Endothelial cell of umbilical vein (primary cell): Measurements from ENCODE around the gene RAB40A. TPM values are rescaled to one million over a fixed set of nuclear protein-coding genes. Genes with fewer than 3 reads are reported as not detected.

Source experiments
- BruUV-seq: library from RNA; stranded (reverse); fragments of 400-500 nt; replicated peaks from 2 replicates; lab custom pipeline; 2021; lab: Mats Ljungman, UMichigan
- CTCF ChIA-PET: fragments of 300-600, 350-600 bp; sonication (Branson Sonifier 250); formaldehyde crosslinking; loops from one replicate; lab custom pipeline; 2021; ENCODE audit warnings: antibody characterized with exemption, inconsistent platforms; lab: Charles Lee
- POLR2A ChIA-PET: fragments of 300-600, 350-600 bp; sonication (Branson Sonifier 250); formaldehyde crosslinking; loops from one replicate; lab custom pipeline; 2021; ENCODE audit warnings: antibody characterized with exemption, inconsistent platforms; lab: Charles Lee
- DNase-seq: peaks from one replicate; pipeline ENCODE4 v3.0.0-alpha.2; 2011; ENCODE audit warnings: low read depth, low spot score
- FAIRE-seq: peaks from 2 replicates; lab custom pipeline; 2011; peaks lifted over from hg19 to GRCh38; lab: Jason Lieb, UNC
- H2AFZ ChIP-seq: 2 replicates; pipeline ENCODE4 v1.6.0; 2012; ENCODE audit warnings: low read depth, low read length, control low read depth, inconsistent platforms
- H3K27ac ChIP-seq: 2 replicates; pipeline ENCODE4 v1.5.1; 2011; ENCODE audit warnings: low read depth, mild to moderate bottlenecking, control low read depth, low read length, moderate library complexity; ENCODE audit not compliant: insufficient read depth
- H3K27me3 ChIP-seq, 2 experiments: 2 replicates each; pipeline versions ENCODE4 v1.6.0 to v1.6.1; 2011; ENCODE audit warnings: low read length in 2 of 2, mixed read lengths in 1 of 2; ENCODE audit not compliant: control insufficient read depth in 2 of 2, insufficient read depth in 2 of 2
- H3K36me3 ChIP-seq, 2 experiments: 2 replicates in 1 of 2; 3 replicates in 1 of 2; pipeline ENCODE4 v1.5.1; 2011; ENCODE audit warnings: low read length in 2 of 2, mild to moderate bottlenecking in 1 of 2, moderate library complexity in 1 of 2; ENCODE audit not compliant: control insufficient read depth in 2 of 2, insufficient read depth in 2 of 2; ENCODE audit errors: extremely low read depth in 1 of 2
- H3K4me1 ChIP-seq: 3 replicates; pipeline ENCODE4 v1.5.1; 2011; ENCODE audit warnings: mild to moderate bottlenecking, low read length; ENCODE audit not compliant: control insufficient read depth, insufficient read depth; ENCODE audit errors: extremely low read depth
- H3K4me2 ChIP-seq: 2 replicates; pipeline ENCODE4 v1.6.1; 2011; ENCODE audit warnings: low read length, control low read depth, mixed read lengths; ENCODE audit not compliant: insufficient read depth
- H3K4me3 ChIP-seq, 3 experiments: fragments of 200-600 bp in 1 of 3; sonication (generic), shearing (Covaris generic) in 1 of 3; replicated peaks in 1 of 3; 2 replicates each; pipeline ENCODE4 v1.5.1; 2011 to 2016; ENCODE audit warnings: control low read depth in 3 of 3, low read length in 3 of 3, mild to moderate bottlenecking in 2 of 3, inconsistent platforms in 1 of 3, low read depth in 1 of 3, moderate library complexity in 1 of 3; ENCODE audit not compliant: insufficient read depth in 1 of 3
- H3K79me2 ChIP-seq: 2 replicates; pipeline ENCODE4 v1.6.0; 2012; ENCODE audit warnings: low read length, inconsistent platforms; ENCODE audit not compliant: control insufficient read depth, insufficient read depth
- H3K9ac ChIP-seq: replicated peaks from 2 replicates; pipeline ENCODE3; 2011; ENCODE audit warnings: low read length, control low read depth; ENCODE audit not compliant: insufficient read depth; ENCODE audit errors: extremely low read depth
- H3K9me1 ChIP-seq: replicated peaks from 3 replicates; pipeline ENCODE4 v1.6.0; 2011; ENCODE audit warnings: mild to moderate bottlenecking, low read length; ENCODE audit not compliant: control insufficient read depth, insufficient read depth; ENCODE audit errors: extremely low read depth
- H3K9me3 ChIP-seq: replicated peaks from 2 replicates; pipeline ENCODE4 v1.5.1; 2012; ENCODE audit warnings: low read length, inconsistent platforms; ENCODE audit not compliant: control insufficient read depth, insufficient read depth
- H4K20me1 ChIP-seq: replicated peaks from 2 replicates; pipeline ENCODE3; 2011; ENCODE audit warnings: mild to moderate bottlenecking, low read length; ENCODE audit not compliant: control insufficient read depth, insufficient read depth; ENCODE audit errors: extremely low read depth
- FOS ChIP-seq: IDR thresholded peaks from 2 replicates; pipeline ENCODE4 v1.6.1; 2011; ENCODE audit warnings: mild to moderate bottlenecking, low read length, moderate library complexity, borderline replicate concordance; ENCODE audit not compliant: insufficient read depth
- GATA2 ChIP-seq: IDR thresholded peaks from 2 replicates; pipeline ENCODE4 v1.7.0; 2011; ENCODE audit warnings: low read depth, mild to moderate bottlenecking, moderate library complexity, mixed read lengths, low read length; ENCODE audit not compliant: insufficient read length, insufficient read depth
- JUN ChIP-seq: IDR thresholded peaks from 2 replicates; pipeline ENCODE4 v1.6.1; 2011; ENCODE audit warnings: borderline replicate concordance, low read depth; ENCODE audit not compliant: insufficient read length, insufficient read depth
- MYC ChIP-seq: IDR thresholded peaks from one replicate; pipeline ENCODE4 v1.6.1; 2011; ENCODE audit warnings: mild to moderate bottlenecking, low read depth, low read length
- POLR2A ChIP-seq: IDR thresholded peaks from 2 replicates; pipeline ENCODE4 v1.6.1; 2012; ENCODE audit warnings: low read depth, mild to moderate bottlenecking, control low read depth, low read length
- POLR2AphosphoS5 ChIP-seq: IDR thresholded peaks from 2 replicates; pipeline ENCODE4 v1.6.1; 2012; ENCODE audit warnings: low read depth, mild to moderate bottlenecking, control low read depth, low read length, moderate library complexity; ENCODE audit not compliant: insufficient read depth
- dilution Hi-C: fragments of 300-500 bp; cut with MboI; formaldehyde crosslinking; loops from one replicate; pipeline ENCODE4 v1.15.0; 2019; ENCODE audit warnings: low sequenced_read_pairs; ENCODE audit not compliant: extremely low pct_ligation_motif_present
- intact Hi-C: fragments of 100-400 bp; cut with micrococcal nuclease; formaldehyde crosslinking; loops from one replicate; pipeline ENCODE4 v1.10.0; 2022
- polyA plus RNA-seq, 4 experiments: library from polyadenylated mRNA; depleted of rRNA in 3 of 4; stranded (reverse) in 3 of 4; unstranded in 1 of 4; fragments of >200 nt; gene quantifications; 2 replicates each; pipeline versions ENCODE4 v1.2.1 to v1.2.3, GENCODE V29; 2011 to 2012; ENCODE audit warnings: missing spikeins in 1 of 4
- total RNA-seq: library from RNA; stranded (reverse); gene quantifications from 2 replicates; pipeline ENCODE4 v1.2.3, GENCODE V29; 2021
- TF ChIP-seq, protein P1 (sequence below), 2 donors: IDR thresholded peaks; 1 replicate in 1 of 2; 2 replicates in 1 of 2; pipeline ENCODE4 v1.5.1; 2011; ENCODE audit warnings: low read length in 2 of 2, mild to moderate bottlenecking in 2 of 2, moderate library complexity in 2 of 2, control low read depth in 1 of 2, inconsistent platforms in 1 of 2, low read depth in 1 of 2; ENCODE audit not compliant: insufficient read depth in 1 of 2; ENCODE audit errors: extremely low read depth in 1 of 2

RAB40A gene
- total and polyA plus RNA-seq, 2 donors (not counting 3 experiments of a cell fraction or from before 2014, with no cell fraction given) = 0.30 to 0.58 TPM

DNA sequence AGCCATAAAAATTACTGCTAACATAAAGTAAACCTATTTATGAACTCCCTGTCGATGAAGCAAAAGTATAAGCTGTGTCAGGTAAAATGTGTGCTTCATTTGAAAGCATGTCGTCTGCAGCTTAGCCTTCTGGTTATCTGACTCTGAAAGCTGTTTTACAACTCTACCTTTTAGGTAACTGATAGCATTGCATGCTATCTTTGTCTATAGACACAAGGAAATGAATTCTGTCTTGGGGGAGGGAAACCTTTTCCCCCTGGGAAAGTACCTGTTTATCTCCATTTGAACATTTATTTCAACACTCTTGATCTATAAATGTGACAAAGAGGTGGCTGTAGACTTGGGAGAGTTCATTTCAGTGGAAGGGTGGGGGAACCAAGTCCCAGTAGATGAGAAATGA, 51.4 kb downstream of the RAB40A start:
- Histone ChIP-seq H3K9me1 (no peaks in the 10 kb centered on the region), H3K36me3 (no peaks in the 10 kb centered on the region), H3K4me3 (no peak overlapping the region), H2AFZ (no peak overlapping the region), H3K27me3 (no peaks in the 10 kb centered on the region), H3K9ac (no peak overlapping the region), H3K4me2 (no peak overlapping the region), H3K9me3 (no peaks in the 10 kb centered on the region), H3K79me2 (no peaks in the 10 kb centered on the region), H3K27ac (no peak overlapping the region), H4K20me1 (no peaks in the 10 kb centered on the region), H3K4me1 (no peaks in the 10 kb centered on the region)
- CTCF ChIA-PET = interaction anchor here (1.8 kb wide), 1 partner anchor 257 kb away, joined by 5 read pairs; no protein-coding TSS in a partner anchor
- intact Hi-C loops (no loop called here), dilution Hi-C loops (no loop called here)
- TF ChIP-seq MYC (no peak), JUN (no peak), FOS (no peak), POLR2AphosphoS5 (no peak), GATA2 (no peak), POLR2A (no peak)
- TF ChIP-seq, protein P1, sequence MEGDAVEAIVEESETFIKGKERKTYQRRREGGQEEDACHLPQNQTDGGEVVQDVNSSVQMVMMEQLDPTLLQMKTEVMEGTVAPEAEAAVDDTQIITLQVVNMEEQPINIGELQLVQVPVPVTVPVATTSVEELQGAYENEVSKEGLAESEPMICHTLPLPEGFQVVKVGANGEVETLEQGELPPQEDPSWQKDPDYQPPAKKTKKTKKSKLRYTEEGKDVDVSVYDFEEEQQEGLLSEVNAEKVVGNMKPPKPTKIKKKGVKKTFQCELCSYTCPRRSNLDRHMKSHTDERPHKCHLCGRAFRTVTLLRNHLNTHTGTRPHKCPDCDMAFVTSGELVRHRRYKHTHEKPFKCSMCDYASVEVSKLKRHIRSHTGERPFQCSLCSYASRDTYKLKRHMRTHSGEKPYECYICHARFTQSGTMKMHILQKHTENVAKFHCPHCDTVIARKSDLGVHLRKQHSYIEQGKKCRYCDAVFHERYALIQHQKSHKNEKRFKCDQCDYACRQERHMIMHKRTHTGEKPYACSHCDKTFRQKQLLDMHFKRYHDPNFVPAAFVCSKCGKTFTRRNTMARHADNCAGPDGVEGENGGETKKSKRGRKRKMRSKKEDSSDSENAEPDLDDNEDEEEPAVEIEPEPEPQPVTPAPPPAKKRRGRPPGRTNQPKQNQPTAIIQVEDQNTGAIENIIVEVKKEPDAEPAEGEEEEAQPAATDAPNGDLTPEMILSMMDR (IDR thresholded peaks at IDR 0.05; ENCODE audit: extremely low read depth in 1 of 2, insufficient read depth in 1 of 2, low read depth in 1 of 2, low read length in 2 of 2) = no peak
- no peak for DNase-seq
- BruUV-seq = no TSS peak
- no peak for FAIRE-seq
- POLR2A ChIA-PET = no interaction called here
